Measurements from ENCODE around the gene RHO.
A peak's percentile ranks its signal among the peaks of the same experiment; 100 is the strongest.
"Not testable (repeated sequence)": the region's sequence is repeated elsewhere in the genome, so short reads cannot be mapped to it uniquely, and the experiment has no call there.

RHO gene

DNA sequence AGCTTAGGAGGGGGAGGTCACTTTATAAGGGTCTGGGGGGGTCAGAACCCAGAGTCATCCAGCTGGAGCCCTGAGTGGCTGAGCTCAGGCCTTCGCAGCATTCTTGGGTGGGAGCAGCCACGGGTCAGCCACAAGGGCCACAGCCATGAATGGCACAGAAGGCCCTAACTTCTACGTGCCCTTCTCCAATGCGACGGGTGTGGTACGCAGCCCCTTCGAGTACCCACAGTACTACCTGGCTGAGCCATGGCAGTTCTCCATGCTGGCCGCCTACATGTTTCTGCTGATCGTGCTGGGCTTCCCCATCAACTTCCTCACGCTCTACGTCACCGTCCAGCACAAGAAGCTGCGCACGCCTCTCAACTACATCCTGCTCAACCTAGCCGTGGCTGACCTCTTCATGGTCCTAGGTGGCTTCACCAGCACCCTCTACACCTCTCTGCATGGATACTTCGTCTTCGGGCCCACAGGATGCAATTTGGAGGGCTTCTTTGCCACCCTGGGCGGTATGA is at the start of gene RHO:
Gene RHO (plus strand): TSS at position 51 of the 512 bp plus-strand sequence. CDS start 95 bp downstream, at position 146.
- no peak for DNase-seq (ENCODE audit: low spot score)

DNA sequence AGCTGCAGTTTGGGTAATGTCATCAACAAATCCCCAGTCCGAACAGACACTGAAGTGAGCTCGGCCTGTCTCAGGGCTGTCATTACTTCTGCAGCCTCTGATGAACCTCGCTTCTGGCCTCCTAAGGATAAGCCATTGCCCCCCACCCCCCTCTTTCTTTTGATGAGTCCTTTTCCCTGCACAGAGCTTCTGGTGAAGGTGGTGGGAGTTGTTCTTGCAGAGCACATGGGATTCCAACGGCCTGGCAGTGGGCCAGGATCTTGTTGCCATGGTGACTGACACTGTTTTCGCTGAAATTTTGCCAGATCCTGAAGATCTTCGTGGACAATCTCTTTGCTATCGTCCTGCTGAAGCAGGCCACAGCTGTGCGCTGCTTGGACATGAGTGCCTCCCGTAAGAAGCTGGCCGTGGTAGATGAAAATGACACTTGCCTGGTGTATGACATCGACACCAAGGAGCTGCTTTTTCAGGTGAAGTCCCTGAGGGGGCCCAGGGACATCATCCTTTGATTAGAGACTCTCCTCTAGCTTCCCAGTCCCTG is 47.1 kb upstream of the RHO start:
- not testable (repeated sequence) for DNase-seq (ENCODE audit: low spot score)

DNA sequence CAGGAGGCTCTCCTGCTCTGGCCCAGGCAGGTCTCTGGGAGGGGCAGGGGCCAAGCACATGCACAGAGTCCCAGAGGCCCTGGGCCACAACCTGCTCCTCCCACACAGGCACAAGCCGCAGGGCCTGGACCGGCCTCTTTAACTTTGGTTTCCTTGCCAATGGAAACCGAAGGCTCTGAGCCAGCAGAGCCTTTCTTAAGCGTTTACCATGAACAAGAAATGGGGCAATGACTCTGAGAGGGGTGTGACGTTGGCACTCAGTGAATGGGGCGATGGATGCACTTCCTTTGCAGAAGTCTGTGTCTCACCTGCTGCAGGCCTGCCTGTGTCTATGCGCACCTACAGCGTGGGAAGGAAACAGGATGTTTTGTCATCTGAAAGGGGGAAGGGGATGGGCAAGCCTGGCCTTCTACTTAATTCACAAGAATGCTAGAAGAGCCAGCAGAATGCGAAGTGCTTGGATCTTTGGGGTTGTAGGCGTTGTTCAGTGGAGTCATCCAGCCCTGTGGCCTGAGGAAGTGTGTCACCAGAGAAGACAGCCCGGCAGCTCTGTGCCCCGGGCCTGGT is 46.6 kb upstream of the RHO start:
- no peak for DNase-seq (ENCODE audit: low spot score)

DNA sequence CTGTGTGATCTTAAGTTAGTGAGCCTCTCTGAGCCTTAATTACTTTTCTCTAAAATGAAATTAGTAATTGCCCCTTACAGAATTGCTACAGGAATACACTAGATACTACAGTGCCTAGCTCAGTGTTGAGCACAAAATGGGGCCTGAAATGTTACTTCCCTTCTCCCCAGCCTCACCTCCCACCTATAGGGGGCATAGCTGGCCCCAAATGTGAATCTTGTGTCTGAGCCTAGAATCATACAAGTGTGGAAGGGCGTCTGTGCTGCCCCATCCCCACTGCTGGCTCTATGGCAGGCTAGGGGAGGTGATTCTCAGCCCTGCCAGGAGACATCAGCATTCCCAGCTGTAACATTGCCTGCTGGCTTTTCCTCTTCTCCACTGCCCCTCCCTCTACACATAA is 45.7 kb upstream of the RHO start:
- DNase-seq (ENCODE audit: low spot score): peak; percentile 56

DNA sequence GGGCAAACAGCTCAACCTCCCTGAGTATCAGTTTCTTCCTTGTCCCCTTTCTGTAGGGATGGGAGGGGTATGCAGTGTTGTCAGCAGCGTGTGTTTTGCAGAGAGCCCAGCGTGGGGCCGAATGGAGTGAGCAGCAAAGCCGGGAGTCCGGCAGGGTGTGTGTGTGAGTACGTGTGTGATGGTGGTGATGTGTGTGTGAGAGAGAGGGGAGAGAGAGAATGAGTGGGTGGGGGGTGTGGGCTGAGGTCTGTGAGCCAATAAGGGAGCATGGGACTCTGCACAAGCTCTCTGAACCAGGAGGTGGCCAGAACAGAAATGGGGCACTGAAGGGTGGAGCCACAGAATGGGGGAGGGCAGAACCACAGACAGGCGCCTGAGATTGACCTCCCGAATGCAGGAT is 44.6 kb upstream of the RHO start:
- no peak for DNase-seq (ENCODE audit: low spot score)

DNA sequence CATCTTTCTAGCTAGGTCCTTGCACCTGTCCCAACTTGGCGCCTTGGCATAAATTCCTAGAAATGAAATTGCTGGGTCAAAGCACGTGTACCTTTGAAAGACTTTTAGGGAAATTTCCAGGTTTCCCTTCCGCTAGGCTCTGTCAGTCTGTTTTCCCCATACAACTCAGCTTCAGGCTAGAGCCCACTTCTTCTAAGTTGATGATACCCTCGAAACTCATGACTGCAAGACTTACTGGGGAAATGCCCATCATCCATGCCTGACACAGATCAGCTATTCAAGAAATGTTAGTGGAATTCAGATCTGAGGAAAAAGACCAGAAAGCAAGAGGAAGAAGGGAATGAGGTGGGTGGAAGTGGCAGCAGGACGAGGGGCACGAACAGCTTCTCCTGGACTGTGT is 43.3 kb upstream of the RHO start:
- not testable (repeated sequence) for DNase-seq (ENCODE audit: low spot score)

DNA sequence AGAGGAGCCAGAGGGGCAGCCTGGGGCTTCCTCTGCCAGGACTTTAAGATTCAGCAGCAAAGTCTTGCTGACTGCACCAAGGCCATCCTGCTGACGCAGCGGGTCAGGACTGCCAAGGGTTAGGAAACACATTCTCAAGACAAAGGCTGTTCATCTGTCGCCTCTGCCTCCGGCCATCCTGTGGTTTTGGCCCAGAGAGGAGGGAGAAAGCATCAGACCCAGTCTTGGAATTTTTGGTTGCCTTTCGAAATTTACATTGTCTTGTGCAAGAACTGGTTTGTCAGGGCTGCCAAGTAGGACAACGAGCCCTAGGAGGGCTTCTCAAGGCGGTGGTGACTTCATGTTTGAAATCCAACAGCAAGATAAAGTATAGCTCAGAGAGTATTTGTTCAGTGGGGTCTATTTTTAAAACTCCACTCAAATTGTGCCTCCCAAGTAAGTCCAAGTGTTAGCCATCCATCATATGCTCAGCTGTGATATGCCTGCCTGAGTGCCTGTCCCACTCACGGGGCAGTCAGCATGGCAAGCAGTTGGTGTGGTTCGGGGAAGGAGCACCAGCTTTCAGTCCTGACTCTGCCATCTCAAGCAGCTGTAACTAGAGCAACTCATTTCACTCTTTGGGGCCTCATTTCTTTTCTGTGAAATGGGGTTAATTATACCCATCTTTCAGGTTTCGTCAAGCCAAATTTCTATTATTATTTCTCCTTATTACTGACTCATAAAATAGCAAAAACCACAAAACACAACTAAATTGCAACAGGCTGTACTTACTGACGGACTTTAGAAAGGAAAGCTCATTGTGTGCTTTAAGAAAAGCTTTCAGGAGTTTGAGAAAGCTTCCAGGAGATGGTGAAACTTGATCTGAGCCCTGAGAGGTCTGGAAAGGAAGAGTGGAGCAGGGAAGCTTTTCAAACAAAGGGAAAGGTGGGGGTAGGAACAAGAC is 42.4 kb upstream of the RHO start:
- peak; percentile 56 for DNase-seq (ENCODE audit: low spot score)

DNA sequence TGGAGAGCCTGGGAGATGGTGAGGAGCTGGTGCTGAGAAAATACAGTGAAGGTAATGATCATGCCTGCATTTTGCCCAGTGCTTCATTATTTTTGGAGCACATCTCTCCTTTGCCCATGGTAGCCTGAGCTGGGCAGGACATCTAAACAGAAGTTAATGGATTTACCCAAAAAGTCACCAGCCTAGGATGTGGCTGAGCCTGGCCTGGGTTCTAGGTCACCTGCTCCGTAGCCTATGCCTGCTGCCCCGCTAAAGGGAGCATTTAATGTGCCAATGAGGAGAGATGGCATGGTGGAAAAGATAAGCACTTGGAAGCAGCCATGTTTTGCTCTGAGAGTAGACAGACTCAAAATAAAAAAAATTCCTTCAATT is 41.8 kb upstream of the RHO start:
- DNase-seq (ENCODE audit: low spot score): no peak

DNA sequence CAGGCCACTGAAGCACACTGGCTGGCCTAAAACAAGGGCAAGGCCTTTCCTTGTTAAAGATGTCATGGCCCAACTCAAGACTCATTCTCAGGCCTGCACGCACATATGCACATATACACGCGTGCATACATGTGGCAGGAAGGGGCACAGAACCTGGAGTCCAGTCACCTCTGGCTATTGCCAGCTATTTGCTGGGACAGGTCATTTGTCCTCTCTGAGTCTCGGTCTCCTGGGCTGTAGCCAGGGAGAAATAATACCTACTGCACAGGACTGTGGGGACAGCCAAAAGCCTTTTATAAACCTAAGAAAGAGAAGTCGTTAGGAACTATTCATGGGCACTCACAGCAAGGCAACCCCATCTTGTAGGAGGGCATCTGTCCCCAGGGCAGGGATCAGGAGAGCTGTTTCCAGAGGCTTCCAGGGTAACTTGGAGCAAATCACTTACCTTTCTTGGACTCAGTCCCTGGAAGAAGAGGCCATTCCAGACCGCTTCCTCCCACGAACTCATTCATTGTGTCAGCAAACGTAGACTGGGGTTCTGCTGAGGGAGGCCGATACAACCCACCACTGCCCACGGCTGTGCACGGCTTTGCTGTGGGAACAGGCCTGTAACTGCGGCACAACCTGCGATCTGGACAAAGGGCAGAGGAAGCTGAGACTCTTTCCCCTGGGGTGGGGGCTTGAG is 41.1 kb upstream of the RHO start:
- no peak for DNase-seq (ENCODE audit: low spot score)

DNA sequence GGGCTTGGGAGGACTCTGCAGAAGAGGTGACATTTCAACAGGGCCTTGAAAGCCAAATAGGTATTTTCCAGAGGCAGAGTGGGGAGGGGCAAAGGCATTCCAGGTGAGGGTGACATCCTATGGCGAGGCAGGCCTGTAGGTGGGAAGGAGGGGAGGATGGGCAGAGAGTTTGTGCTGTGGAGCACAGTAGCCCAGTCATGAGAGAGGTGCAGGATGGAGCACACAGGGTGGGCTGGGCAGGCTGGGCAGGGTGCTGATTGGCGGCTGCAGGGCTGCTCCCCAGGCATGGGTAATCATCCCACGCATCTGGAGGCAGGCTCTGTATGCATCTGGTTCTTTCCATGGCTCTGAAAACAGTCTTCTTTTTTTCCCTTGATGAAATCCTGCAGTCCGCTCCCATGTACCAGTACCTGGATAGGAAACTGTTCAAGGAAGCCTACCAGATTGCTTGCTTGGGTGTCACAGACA is 40.5 kb upstream of the RHO start:
- not testable (repeated sequence) for DNase-seq (ENCODE audit: low spot score)

DNA sequence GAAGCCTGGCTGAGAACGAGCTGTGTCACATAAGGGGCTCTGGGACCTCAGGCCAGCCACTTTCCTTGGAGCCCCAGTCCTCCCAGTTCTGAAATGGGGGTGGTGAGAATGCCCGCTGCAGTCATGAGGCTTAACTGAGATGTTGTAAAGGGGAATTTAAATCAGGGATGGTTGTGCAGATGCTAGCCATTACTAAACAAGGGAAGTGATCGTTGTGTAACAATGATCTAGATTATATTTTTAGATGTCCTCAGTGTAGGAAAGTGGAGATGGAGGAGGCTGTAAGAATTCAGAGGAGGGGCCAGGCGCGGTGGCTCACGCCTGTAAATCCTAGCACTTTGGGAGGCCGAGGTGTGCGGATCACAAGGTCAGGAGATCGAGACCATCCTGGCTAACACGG is 39.2 kb upstream of the RHO start:
- not testable (repeated sequence) for DNase-seq (ENCODE audit: low spot score)

DNA sequence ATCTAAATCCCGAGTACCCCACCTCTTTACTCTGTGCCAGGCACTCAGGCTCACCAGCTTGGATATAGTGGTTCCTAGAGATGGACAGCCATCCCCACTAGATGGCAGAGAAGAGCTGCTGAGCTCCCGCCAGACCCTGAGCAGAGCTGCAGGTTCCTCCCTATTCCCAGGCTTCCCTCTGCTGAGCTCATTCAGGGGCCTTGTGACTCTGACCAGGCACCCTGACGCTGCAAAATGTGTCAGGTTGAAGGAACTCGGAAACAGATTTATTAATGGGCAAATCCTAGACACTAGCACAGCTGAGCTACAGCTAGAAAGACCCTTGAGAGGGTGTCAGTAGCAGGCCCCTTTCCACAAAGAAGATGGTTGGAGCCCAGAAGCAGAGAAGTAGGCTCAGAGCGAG is 38.2 kb upstream of the RHO start:
- DNase-seq (ENCODE audit: low spot score): peak; percentile 90

DNA sequence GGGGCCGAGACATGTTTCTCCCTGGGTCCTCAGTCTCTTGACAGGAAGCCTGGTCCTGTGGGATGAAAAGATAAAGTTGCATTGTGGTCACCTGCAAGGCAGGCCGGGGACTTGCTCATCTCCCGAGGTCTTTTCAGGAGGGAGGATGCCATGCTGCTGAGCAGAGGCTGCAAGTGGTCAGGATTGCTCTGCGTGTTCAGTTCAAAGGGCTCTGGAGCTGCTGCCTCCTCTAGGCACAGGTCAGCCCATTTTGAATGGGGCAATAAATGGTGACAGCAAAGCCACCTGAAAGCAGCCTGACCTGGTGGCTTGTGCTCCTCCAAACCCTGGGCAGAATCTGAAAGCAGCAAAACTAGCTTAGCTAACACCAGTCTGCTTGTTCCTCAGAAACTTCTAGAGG is 37.4 kb upstream of the RHO start:
- not testable (repeated sequence) for DNase-seq (ENCODE audit: low spot score)

DNA sequence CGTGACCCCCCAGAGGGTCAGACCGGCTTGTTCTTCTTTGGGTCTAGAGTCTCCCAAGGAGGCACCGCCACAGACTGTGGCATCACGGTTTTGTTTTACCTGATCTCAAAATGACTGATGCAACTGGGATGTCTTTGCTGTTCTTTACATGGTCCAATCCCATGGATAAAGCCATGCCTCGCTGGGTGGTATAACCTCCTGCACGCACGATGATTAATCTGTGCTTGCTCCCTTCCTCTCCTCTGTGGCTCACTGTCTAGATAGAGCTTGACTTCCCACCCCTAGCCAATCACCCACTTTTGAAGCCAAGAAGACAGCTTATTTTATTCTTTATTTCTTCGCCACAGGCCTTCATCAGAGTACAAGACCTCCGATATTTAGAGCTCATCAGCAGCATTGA is 36.6 kb upstream of the RHO start:
- DNase-seq (ENCODE audit: low spot score): no peak

DNA sequence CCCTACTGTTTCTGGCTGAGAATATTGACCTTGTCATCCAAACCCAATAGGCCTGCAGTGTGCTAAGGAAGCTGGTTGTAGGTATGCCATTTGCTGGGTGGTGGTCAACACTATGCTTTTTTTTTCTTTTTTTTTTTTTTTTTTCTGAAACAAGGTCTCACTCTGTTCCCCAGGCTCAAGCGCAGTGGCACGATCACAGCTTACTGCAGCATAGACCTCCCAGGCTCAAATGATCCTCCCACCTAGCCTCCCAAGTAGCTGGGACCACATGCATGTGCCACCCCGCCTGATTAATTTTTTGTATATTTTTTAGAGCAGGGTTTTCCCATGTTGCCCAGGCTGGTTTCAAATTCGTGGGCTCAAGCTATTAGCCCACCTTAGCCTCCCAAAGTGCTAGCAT is 35.7 kb upstream of the RHO start:
- no peak for DNase-seq (ENCODE audit: low spot score)

DNA sequence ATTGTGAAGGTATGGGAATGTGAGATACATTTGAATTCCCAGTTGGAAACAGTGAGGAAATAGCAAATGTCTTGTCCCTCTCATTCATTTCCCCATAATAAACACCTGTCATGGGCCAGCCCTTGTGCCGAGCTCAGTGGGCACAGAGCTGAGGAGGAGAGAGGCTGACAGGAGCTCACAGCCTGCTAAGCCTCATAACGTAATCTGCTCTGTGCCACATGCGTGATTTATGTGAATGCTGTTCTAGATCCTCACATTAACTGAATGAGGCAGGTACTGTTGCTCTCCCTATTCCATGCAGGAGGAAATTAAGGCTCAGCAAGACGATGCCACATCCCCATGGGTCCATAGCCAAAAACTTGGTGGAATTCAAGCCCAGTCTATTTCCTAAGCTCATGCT is 35.2 kb upstream of the RHO start:
- DNase-seq (ENCODE audit: low spot score): no peak

DNA sequence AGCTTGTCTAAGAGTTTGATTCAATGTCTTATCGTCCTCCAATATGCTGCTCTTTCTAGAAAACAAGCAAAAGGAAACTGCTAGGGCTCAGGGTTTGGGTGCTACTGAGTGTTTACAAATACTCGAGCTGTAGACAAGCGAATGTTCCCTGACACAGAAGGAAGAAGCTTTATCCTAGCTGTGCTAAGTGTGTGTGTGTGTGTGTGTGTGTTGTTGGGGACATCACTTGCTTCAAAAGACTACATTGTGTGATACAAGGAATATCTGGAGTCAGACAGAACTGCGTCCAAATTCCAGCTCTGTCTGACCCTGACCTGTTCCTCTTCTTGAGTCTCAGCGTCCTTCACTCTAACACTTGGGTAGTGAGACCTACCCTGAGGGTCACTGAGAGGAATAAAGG is 33.9 kb upstream of the RHO start:
- DNase-seq (ENCODE audit: low spot score): not testable (repeated sequence)

DNA sequence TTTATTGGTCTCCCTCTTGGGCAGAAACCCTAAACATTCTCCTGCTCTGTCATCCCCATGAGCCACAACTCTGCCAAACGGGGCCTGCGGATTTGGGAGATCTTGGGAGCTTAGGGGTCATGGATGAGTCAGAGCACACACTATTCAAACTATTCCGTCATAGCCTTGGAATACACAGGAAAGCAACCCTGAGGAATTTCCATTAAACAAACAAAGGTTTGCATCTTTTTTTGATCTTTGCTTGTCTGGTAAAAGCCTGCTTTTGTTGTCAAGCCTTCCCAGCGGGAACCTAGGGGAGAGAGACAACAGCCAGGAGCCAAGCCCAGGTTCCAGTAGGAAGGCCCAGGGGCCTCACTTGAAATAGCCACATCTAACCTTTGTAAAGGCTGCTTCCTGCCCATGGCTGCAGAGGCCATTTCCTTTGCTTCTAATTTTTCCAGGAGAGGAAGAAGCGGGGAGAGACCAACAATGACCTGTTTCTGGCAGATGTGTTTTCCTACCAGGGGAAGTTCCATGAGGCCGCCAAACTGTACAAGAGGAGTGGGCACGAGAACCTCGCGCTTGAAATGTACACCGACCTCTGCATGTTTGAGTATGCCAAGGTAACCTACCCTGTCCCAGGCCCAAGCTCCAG is 33.3 kb upstream of the RHO start:
- DNase-seq (ENCODE audit: low spot score): not testable (repeated sequence)

DNA sequence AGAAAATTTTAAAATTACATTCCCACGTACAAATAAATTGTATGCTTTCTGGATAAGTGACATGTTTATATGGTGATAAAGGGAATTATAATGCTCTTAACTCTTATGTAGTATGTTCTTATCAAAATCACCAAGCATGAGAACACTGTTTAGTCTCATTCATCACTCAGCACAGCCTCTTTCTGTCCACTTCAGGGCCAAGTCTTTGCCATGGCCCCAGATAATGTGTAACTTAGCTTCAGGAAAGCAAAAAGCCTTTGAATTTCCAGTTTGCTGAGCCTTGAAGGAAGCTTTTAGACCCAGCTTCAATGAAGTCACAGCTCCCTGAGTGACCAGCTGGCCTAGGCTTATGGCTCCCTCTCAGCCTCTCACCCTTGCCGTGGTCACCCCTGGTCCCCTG is 30.6 kb upstream of the RHO start:
- DNase-seq (ENCODE audit: low spot score): not testable (repeated sequence)

DNA sequence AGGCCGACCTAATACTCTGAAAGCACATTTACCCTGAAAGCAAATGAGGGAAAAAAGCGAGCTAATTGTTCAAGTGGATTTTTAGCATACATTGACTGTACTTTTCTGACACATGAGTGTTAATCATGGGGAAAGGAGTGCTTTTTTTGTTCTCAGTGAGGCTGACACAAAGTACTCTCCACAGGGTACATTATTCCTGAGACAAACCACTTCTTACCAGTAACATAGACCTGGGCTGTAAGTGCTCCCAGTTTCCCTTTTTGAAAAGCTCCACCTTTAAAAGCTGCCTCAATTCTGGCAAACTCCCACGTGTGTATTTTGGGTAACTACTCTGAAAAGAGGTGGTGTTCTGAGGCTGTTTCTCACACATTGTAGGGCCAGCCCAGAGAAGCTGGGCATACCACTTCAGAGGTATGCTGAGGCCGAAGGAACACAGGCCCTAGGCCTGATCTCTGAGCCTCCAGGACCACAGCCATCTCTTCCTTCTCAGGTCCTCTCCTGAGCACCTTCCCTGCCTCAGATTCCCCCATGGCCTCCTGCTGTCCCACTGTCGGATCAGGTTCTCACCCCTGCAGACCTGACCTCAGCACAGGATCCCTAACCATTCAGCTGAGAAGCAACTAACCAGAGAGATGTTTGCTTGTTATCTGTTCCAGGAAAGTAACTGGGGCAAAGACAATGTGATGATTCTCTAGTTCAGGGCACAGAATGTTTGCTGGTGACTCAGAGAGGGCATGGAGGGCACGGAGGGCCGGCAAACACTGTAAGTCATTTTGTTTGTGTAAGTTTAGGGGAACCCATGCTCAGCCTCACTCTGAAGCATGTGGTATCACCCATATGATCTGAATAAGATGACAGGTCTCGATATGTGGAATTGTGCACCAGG is 29.6 kb upstream of the RHO start:
- not testable (repeated sequence) for DNase-seq (ENCODE audit: low spot score)
